Thoracic aorta (tissue), 2 donors: ENCODE measurements around the gene CARMIL1. TPM values are rescaled to one million over a fixed set of nuclear protein-coding genes. Genes with fewer than 3 reads are reported as not detected.

Source experiments
- ATAC-seq: fragments of 150-250 bp; one replicate; pipeline ENCODE4 v1.8.0; 2017; ENCODE audit warnings: low read depth; ENCODE audit not compliant: insufficient number of reproducible peaks, low FRiP score
- DNase-seq: peaks from one replicate; pipeline ENCODE4 v3.0.0-alpha.2; 2020; ENCODE audit warnings: low spot score
- H3K27ac ChIP-seq, 2 donors: fragments of 200-600 bp; sonication (generic); 1 replicate in 1 of 2; 2 replicates in 1 of 2; pipeline ENCODE4 v1.5.1; 2016; ENCODE audit warnings: mild to moderate bottlenecking in 2 of 2, moderate library complexity in 2 of 2
- H3K27me3 ChIP-seq: fragments of 200-600 bp; sonication (generic); replicated peaks from 2 replicates; pipeline ENCODE4 v1.6.0; 2016; ENCODE audit warnings: mild to moderate bottlenecking; ENCODE audit not compliant: insufficient read depth
- H3K36me3 ChIP-seq: fragments of 200-600 bp; sonication (generic); one replicate; pipeline ENCODE4 v1.5.1; 2016
- H3K4me1 ChIP-seq, 2 donors: fragments of 200-600 bp; sonication (generic); 1 replicate in 1 of 2; 2 replicates in 1 of 2; pipeline versions ENCODE4 v1.5.1 to v1.6.0; 2016; ENCODE audit warnings: low read depth in 2 of 2, mild to moderate bottlenecking in 1 of 2; ENCODE audit not compliant: control insufficient read depth in 1 of 2
- H3K4me3 ChIP-seq: fragments of 200-600 bp; sonication (generic); 2 replicates; pipeline ENCODE4 v1.5.1; 2016; ENCODE audit warnings: mild to moderate bottlenecking
- H3K9me3 ChIP-seq: fragments of 200-600 bp; sonication (generic); 2 replicates; pipeline ENCODE4 v1.5.1; 2016
- CTCF ChIP-seq: fragments of 200-600 bp; sonication (generic); IDR thresholded peaks from one replicate; pipeline ENCODE4 v1.5.1; 2019; ENCODE audit warnings: antibody characterized with exemption
- total RNA-seq, 2 donors: library from RNA; depleted of rRNA; stranded (reverse); fragments of >200 nt; gene quantifications; one replicate each; pipeline versions ENCODE4 v1.1.0 to v1.2.3, GENCODE V29; 2016

The CARMIL1 gene
- total RNA-seq, 2 donors from 2014 or later, result 60.4 to 63.0 TPM

GRCh38 chr6:25578538-25578937 lies 299.4 kb downstream of the CARMIL1 start:
- DNase-seq (no peak), ATAC-seq (no peak)
- Histone ChIP-seq H3K4me1 (no peaks in the 10 kb centered on the region), H3K4me3 (no peak overlapping the region), H3K27ac (no peak overlapping the region), H3K36me3 (peaks cover 8% of the 10 kb centered on the region), H3K9me3 (no peaks in the 10 kb centered on the region), H3K27me3 (no peaks in the 10 kb centered on the region)
- no peak for TF ChIP-seq CTCF

GRCh38 chr6:25579391-25579883 lies 300.3 kb downstream of the CARMIL1 start:
- no peak for TF ChIP-seq CTCF
- Histone ChIP-seq H3K4me3 (no peak overlapping the region), H3K27me3 (no peaks in the 10 kb centered on the region), H3K4me1 (no peaks in the 10 kb centered on the region), H3K9me3 (no peaks in the 10 kb centered on the region), H3K27ac (no peak overlapping the region), H3K36me3 (peaks cover 8% of the 10 kb centered on the region)
- no peak for DNase-seq
- ATAC-seq, result no peak

- Histone ChIP-seq H3K27ac (no peak overlapping the region), H3K27me3 (no peaks in the 10 kb centered on the region), H3K9me3 (no peaks in the 10 kb centered on the region), H3K4me1 (no peaks in the 10 kb centered on the region), H3K4me3 (no peak overlapping the region), H3K36me3 (peaks cover 8% of the 10 kb centered on the region)
- no peak for ATAC-seq
- no peak for DNase-seq
- TF ChIP-seq CTCF, result no peak
Observed at GRCh38 chr6:25579902-25580495, 300.8 kb downstream of the CARMIL1 start.

- no peak overlapping the region for H3K27ac ChIP-seq
- H3K9me3 ChIP-seq, result no peaks in the 10 kb centered on the region
- no peak overlapping the region for H3K4me3 ChIP-seq
- H3K27me3 ChIP-seq, result no peaks in the 10 kb centered on the region
- no peaks in the 10 kb centered on the region for H3K4me1 ChIP-seq
- ATAC-seq, result no peak
- no peak for TF ChIP-seq CTCF
- no peak for DNase-seq
- peaks cover 8% of the 10 kb centered on the region for H3K36me3 ChIP-seq
Observed at GRCh38 chr6:25582101-25582500, 302.9 kb downstream of the CARMIL1 start.

GRCh38 chr6:25583099-25583498 lies 303.9 kb downstream of the CARMIL1 start:
- no peak for ATAC-seq
- H3K27me3 ChIP-seq, result no peaks in the 10 kb centered on the region
- no peaks in the 10 kb centered on the region for H3K9me3 ChIP-seq
- no peak for DNase-seq
- peaks cover 9% of the 10 kb centered on the region for H3K36me3 ChIP-seq
- no peak overlapping the region for H3K27ac ChIP-seq
- TF ChIP-seq CTCF, result no peak
- H3K4me3 ChIP-seq, result no peak overlapping the region
- no peaks in the 10 kb centered on the region for H3K4me1 ChIP-seq
